A673 (cell line): Measurements from ENCODE around the gene NRP2.

Experiments used
- CTCF ChIP-seq: fragments of 300-800, 200-600 bp; sonication (generic); conservative IDR thresholded peaks from 2 replicates; pipeline ENCODE4 v1.5.1; 2017; ENCODE audit warnings: low read depth, mild to moderate bottlenecking, antibody characterized with exemption, low read length, moderate library complexity, mixed read lengths
- EZH2 ChIP-seq: fragments of 200-600 bp; sonication (generic); IDR thresholded peaks from 2 replicates; pipeline ENCODE4 v1.6.1; 2017; ENCODE audit warnings: borderline replicate concordance, low read depth, mild to moderate bottlenecking, mixed read lengths, antibody characterized with exemption, low read length; ENCODE audit not compliant: poor library complexity, severe bottlenecking

DNA sequence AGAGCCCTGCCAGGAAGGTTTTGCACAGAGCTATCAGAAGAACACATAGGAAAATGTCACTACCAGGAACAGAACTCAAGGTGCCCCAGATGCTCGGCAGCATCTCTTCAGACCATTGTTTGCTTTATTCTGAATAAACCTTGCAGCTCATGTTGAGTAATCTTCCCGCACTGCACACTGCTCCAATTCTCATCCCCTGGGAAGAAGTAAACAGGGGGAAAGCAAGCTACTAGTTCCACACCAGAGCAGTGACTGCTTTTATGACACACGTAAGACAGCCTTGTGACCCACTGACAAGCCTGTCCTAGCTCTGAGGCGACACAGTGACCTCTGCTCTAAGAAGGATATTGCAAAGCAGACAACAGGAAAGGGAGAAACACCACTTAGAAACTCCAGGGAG, 44.2 kb downstream of the NRP2 start:
- TF ChIP-seq CTCF, result no peak
- no peak for TF ChIP-seq EZH2
